ENCODE data around the gene LRRC66.
A peak's percentile ranks its signal among the peaks of the same experiment; 100 is the strongest.

LRRC66 gene

DNA sequence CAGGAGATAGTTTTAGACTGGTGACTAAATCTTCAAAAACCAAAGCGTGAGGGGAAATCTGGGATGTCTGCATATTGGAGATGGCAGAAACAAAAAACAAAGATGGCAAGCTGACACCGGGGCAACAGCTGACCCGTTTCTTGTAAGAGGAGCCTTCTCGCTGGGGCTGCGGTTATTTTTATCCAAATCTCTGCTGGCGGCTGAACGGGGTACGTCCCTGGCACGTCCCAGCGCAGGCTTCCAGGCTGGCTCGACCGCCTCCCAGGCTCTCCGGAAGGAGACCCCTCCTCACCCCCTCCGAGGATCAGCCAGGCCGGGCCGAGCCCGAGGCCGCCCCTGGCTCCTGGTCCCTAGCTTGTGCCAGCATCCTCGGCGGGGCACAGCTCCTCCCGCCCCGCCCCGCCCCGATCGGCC lies 17.5 kb upstream of the LRRC66 start:
- peak; percentile 35 for DNase-seq (ENCODE audit: low read depth)

DNA sequence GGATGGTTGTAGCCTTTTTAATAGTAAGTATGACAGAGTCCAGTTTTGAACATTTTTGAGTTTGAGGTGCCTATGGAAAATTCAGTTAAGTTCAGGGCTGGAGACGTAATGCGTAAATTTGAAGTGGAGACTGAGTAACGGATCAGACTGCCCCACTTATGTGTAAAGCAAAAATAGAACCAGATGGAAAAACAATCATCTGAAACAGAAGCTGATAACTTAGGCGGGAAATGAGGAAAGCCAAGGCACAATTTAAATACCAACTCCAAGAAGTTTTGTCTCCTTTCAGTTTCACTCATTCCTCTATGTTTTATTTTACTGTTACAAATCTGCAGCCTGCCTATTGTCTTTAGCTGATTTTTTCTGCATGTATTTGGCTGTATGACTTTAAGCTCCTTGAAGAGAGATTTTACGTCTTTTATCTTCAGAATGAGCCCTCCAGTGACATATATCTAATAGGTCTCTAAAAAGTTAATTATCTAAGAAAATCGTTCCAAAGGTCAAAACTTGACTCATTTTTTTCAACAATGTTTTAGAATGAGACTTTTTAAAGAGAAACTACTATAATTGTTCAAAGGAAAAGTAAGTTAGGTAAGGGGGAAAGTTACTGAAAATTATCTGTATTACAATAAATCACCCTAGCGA lies 16.8 kb upstream of the LRRC66 start:
- DNase-seq (ENCODE audit: low read depth) = no peak
- peak overlapping the region; percentile 83 for H3K4me3 ChIP-seq (replicated peaks; ENCODE audit: low read depth, low read length)
- TF ChIP-seq, protein P1, sequence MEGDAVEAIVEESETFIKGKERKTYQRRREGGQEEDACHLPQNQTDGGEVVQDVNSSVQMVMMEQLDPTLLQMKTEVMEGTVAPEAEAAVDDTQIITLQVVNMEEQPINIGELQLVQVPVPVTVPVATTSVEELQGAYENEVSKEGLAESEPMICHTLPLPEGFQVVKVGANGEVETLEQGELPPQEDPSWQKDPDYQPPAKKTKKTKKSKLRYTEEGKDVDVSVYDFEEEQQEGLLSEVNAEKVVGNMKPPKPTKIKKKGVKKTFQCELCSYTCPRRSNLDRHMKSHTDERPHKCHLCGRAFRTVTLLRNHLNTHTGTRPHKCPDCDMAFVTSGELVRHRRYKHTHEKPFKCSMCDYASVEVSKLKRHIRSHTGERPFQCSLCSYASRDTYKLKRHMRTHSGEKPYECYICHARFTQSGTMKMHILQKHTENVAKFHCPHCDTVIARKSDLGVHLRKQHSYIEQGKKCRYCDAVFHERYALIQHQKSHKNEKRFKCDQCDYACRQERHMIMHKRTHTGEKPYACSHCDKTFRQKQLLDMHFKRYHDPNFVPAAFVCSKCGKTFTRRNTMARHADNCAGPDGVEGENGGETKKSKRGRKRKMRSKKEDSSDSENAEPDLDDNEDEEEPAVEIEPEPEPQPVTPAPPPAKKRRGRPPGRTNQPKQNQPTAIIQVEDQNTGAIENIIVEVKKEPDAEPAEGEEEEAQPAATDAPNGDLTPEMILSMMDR (IDR thresholded peaks at IDR 0.05; ENCODE audit: low read length, missing control alignments) = no peak

More for the DNA sequence above, 17.5 kb upstream of the LRRC66 start:
- peak overlapping the region; percentile 83 for H3K4me3 ChIP-seq (replicated peaks; ENCODE audit: low read depth, low read length)
- TF ChIP-seq, protein P1 (IDR thresholded peaks at IDR 0.05; ENCODE audit: low read length, missing control alignments) = no peak

- TF ChIP-seq, protein P1 (IDR thresholded peaks at IDR 0.05; ENCODE audit: low read length, missing control alignments) = no peak
- no peak overlapping the region for H3K4me3 ChIP-seq (replicated peaks; ENCODE audit: low read depth, low read length)
- no peak for DNase-seq (ENCODE audit: low read depth)
Observed at GRCh38 chr4:52035190-52035589, 15.0 kb upstream of the LRRC66 start.

GRCh38 chr4:52032005-52032404 lies 11.8 kb upstream of the LRRC66 start:
- TF ChIP-seq, protein P1 (IDR thresholded peaks at IDR 0.05; ENCODE audit: low read length, missing control alignments) = no peak
- no peak for DNase-seq (ENCODE audit: low read depth)
- H3K4me3 ChIP-seq (replicated peaks; ENCODE audit: low read depth, low read length) = no peak overlapping the region

DNA sequence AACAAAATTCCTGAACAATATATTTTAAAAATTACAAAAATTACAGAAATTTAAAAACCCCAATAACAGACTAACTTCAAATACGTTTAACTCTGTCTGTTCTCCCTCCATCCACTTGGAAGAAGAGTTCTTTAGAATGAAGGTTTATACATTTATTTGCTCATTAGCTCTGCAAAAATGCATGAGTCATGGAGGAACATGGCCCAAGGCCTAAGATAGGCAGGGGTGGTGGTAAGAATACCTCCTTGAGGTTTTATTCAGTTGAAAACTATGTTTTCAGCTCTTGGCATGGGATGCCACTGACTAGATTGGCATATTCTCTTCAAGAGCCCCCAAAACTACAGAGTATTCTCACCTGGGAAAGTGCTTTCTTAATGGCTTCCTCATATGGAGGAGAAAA lies 8.8 kb upstream of the LRRC66 start:
- no peak overlapping the region for H3K4me3 ChIP-seq (replicated peaks; ENCODE audit: low read depth, low read length)
- DNase-seq (ENCODE audit: low read depth) = peak; percentile 56
- TF ChIP-seq, protein P1 (IDR thresholded peaks at IDR 0.05; ENCODE audit: low read length, missing control alignments) = no peak

GRCh38 chr4:52017814-52018213 lies 2.3 kb downstream of the LRRC66 start:
- DNase-seq (ENCODE audit: low read depth) = no peak
- TF ChIP-seq, protein P1 (IDR thresholded peaks at IDR 0.05; ENCODE audit: low read length, missing control alignments) = no peak
- no peak overlapping the region for H3K4me3 ChIP-seq (replicated peaks; ENCODE audit: low read depth, low read length)

- TF ChIP-seq, protein P1 (IDR thresholded peaks at IDR 0.05; ENCODE audit: low read length, missing control alignments) = no peak
- DNase-seq (ENCODE audit: low read depth) = no peak
- no peak overlapping the region for H3K4me3 ChIP-seq (replicated peaks; ENCODE audit: low read depth, low read length)
Observed at GRCh38 chr4:52016981-52017380, 3.2 kb downstream of the LRRC66 start.
